Panc1 (cell line): ENCODE data around the gene ARL15. TPM values are rescaled to one million over a fixed set of nuclear protein-coding genes. Genes with fewer than 3 reads are reported as not detected.

Experiments
- ATAC-seq: fragments of 200-7000 bp; cut with Tn5 transposase; 2 replicates; pipeline ENCODE4 v1.9.1; 2020; ENCODE audit warnings: mild to moderate bottlenecking, moderate library complexity
- BruUV-seq: library from RNA; stranded (reverse); fragments of 400-500 nt; replicated peaks from 2 replicates; lab custom pipeline; 2021; lab: Mats Ljungman, UMichigan
- CTCF ChIA-PET: fragments of 300-600 bp; sonication (Branson Sonifier 250); formaldehyde crosslinking; loops from one replicate; lab custom pipeline; 2022; ENCODE audit warnings: antibody characterized with exemption; lab: Charles Lee
- POLR2A ChIA-PET: fragments of 300-600 bp; sonication (Branson Sonifier 250); formaldehyde crosslinking; loops from one replicate; lab custom pipeline; 2022; ENCODE audit warnings: antibody characterized with exemption; lab: Charles Lee
- DNase-seq: peaks from one replicate; pipeline ENCODE4 v3.0.0-alpha.2; 2010; ENCODE audit warnings: low read depth, low spot score
- H3K27ac ChIP-seq: 2 replicates; pipeline ENCODE4 v1.5.1; 2011; ENCODE audit warnings: mild to moderate bottlenecking, low read length, inconsistent platforms
- H3K27me3 ChIP-seq: fragments of 200-500 bp; sonication (Bioruptor generic); 2 replicates; pipeline ENCODE4 v1.6.0; 2014; ENCODE audit warnings: low read length, inconsistent platforms; ENCODE audit not compliant: control insufficient read depth, insufficient read depth
- H3K36me3 ChIP-seq: fragments of 200-500 bp; sonication (Bioruptor generic); 2 replicates; pipeline ENCODE4 v1.5.1; 2014; ENCODE audit warnings: inconsistent platforms, mild to moderate bottlenecking, low read length, moderate library complexity; ENCODE audit not compliant: control insufficient read depth, insufficient read depth
- H3K4me1 ChIP-seq: 2 replicates; pipeline ENCODE4 v1.5.1; 2011; ENCODE audit warnings: inconsistent platforms, mild to moderate bottlenecking, low read length, moderate library complexity; ENCODE audit not compliant: control insufficient read depth, insufficient read depth
- H3K4me3 ChIP-seq, 2 experiments: 2 replicates each; pipeline ENCODE4 v1.5.1; 2011 to 2012; ENCODE audit warnings: low read depth in 2 of 2, low read length in 2 of 2, mild to moderate bottlenecking in 2 of 2, inconsistent platforms in 1 of 2, moderate library complexity in 1 of 2
- H3K9me3 ChIP-seq: fragments of 200-500 bp; sonication (Bioruptor generic); 2 replicates; pipeline ENCODE4 v1.5.1; 2014; ENCODE audit warnings: low read depth, mild to moderate bottlenecking, inconsistent platforms, low read length, moderate library complexity; ENCODE audit not compliant: control insufficient read depth, insufficient read depth
- CTCF ChIP-seq: fragments of 450-650 bp; IDR thresholded peaks from 2 replicates; pipeline ENCODE4 v1.5.1; 2017; ENCODE audit warnings: mild to moderate bottlenecking
- TCF7L2 ChIP-seq: IDR thresholded peaks from 2 replicates; pipeline ENCODE4 v1.6.1; 2011; ENCODE audit warnings: mild to moderate bottlenecking, low read depth, low read length, inconsistent platforms
- in situ Hi-C: cut with HindIII; loops from 2 replicates; pipeline ENCODE4 v1.10.0; 2016; ENCODE audit warnings: low sequenced_read_pairs, low pct_unique_long_range_greater_than_20kb
- intact Hi-C: fragments of 100-400 bp; cut with micrococcal nuclease; formaldehyde crosslinking; loops from one replicate; pipeline ENCODE4 v1.10.0; 2022; ENCODE audit not compliant: unreplicated experiment
- total RNA-seq: library from RNA; stranded (reverse); gene quantifications from one replicate; pipeline ENCODE4 v1.2.1, GENCODE V29; 2021; ENCODE audit not compliant: unreplicated experiment
- TF ChIP-seq, protein P1 (sequence below), 2 experiments: IDR thresholded peaks; 2 replicates each; pipeline ENCODE4 v1.6.1; 2011 to 2012; ENCODE audit warnings: low read depth in 2 of 2, control low read depth in 1 of 2, low read length in 1 of 2, mild to moderate bottlenecking in 1 of 2, moderate library complexity in 1 of 2; ENCODE audit not compliant: insufficient read depth in 1 of 2

The ARL15 gene
- total RNA-seq, 1 experiment from 2014 or later = 16.5 TPM

DNA sequence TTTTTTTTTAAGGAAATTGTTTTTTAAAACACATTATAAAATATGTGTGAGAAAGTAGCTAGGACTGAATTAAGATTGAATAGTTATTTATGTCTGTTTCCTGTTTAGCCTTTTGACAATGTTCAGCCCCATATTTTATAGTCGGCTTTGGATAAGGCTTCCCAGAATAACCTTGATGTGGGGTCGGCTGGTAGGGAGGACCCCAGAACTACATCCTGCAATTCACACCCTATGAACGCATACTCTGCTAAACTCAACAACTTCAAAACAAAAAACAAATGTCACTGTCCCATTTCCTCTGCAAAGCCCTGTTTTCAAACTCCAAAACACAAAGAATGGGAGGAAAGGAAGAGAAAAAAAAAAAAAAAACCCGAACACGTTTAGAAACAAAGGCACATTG, 63.1 kb downstream of the ARL15 start:
- intact Hi-C loops = no loop called here
- ChIA-PET CTCF (interaction anchor here (0.7 kb wide), 1 partner anchor 132 kb away, joined by 4 read pairs; no protein-coding TSS in a partner anchor), POLR2A (no interaction called here)
- H3K36me3 ChIP-seq = no peaks in the 10 kb centered on the region
- H3K27ac ChIP-seq = no peak overlapping the region
- BruUV-seq = no TSS peak
- H3K27me3 ChIP-seq = no peaks in the 10 kb centered on the region
- no peaks in the 10 kb centered on the region for H3K4me1 ChIP-seq
- H3K9me3 ChIP-seq = no peaks in the 10 kb centered on the region; the same call in 1 of the 2 replicates
- no peak overlapping the region for H3K4me3 ChIP-seq
- in situ Hi-C loops = no loop called here
- ATAC-seq (no peak), DNase-seq (no peak)
- TF ChIP-seq TCF7L2 (no peak), CTCF (no peak)

DNA sequence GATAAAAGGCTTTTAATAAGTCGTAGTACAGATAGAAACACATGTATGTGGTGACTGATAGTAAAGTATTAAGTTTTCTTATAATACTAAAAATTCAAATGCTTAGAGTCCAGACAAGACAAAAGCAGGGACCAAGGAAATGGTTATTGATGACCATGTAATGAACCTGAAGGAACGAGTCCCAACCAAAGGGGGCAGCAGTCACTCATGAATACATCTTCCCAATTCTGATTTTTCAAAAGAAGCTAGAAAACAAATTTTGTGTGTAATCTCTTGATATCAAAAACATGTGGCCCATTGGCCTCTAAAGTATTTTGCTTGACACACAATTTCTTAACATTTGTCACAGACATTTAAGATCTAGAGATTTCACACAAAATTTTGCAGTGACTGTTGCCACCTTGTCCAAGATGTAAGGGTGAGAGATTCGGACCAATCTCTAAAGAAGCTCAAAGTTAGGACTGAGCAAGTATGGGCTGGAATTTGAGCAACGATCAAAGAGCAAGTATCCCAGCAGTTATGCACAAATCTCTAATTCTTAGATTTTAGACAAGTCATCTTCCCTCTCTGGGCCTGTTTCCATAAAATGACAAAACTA, 66.8 kb downstream of the ARL15 start:
- no peaks in the 10 kb centered on the region for H3K36me3 ChIP-seq
- no peak for DNase-seq

More for the DNA sequence above, 66.8 kb downstream of the ARL15 start:
- H3K4me1 ChIP-seq = no peaks in the 10 kb centered on the region
- no peak overlapping the region for H3K27ac ChIP-seq
- no TSS peak for BruUV-seq
- TF ChIP-seq CTCF = peak; percentile 70; the same call in 1 of the 2 replicates
- TF ChIP-seq, protein P1, sequence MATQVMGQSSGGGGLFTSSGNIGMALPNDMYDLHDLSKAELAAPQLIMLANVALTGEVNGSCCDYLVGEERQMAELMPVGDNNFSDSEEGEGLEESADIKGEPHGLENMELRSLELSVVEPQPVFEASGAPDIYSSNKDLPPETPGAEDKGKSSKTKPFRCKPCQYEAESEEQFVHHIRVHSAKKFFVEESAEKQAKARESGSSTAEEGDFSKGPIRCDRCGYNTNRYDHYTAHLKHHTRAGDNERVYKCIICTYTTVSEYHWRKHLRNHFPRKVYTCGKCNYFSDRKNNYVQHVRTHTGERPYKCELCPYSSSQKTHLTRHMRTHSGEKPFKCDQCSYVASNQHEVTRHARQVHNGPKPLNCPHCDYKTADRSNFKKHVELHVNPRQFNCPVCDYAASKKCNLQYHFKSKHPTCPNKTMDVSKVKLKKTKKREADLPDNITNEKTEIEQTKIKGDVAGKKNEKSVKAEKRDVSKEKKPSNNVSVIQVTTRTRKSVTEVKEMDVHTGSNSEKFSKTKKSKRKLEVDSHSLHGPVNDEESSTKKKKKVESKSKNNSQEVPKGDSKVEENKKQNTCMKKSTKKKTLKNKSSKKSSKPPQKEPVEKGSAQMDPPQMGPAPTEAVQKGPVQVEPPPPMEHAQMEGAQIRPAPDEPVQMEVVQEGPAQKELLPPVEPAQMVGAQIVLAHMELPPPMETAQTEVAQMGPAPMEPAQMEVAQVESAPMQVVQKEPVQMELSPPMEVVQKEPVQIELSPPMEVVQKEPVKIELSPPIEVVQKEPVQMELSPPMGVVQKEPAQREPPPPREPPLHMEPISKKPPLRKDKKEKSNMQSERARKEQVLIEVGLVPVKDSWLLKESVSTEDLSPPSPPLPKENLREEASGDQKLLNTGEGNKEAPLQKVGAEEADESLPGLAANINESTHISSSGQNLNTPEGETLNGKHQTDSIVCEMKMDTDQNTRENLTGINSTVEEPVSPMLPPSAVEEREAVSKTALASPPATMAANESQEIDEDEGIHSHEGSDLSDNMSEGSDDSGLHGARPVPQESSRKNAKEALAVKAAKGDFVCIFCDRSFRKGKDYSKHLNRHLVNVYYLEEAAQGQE (IDR thresholded peaks at IDR 0.05; ENCODE audit: insufficient read depth in 1 of 2, low read depth in 2 of 2, low read length in 1 of 2) = no peak
- POLR2A ChIA-PET = no interaction called here
- H3K9me3 ChIP-seq = no peaks in the 10 kb centered on the region; the same call in 1 of the 2 replicates
- in situ Hi-C loops = no loop called here
- no peak overlapping the region for H3K4me3 ChIP-seq
- H3K27me3 ChIP-seq = no peaks in the 10 kb centered on the region
- CTCF ChIA-PET = interaction anchor here (0.6 to 1.2 kb wide), 3 partner anchors 176 to 267 kb away, joined by 3 to 6 read pairs (median 3); no protein-coding TSS in a partner anchor
- no peak for ATAC-seq
- intact Hi-C loops = loop anchor here (5.0 kb wide), 2 partner anchors 174 to 244 kb away; no protein-coding TSS in a partner anchor
